Measurements from ENCODE around the gene RNF20.
A peak's percentile ranks its signal among the peaks of the same experiment; 100 is the strongest.

RNF20 gene

GRCh38 chr9:101593345-101593744 is 59.7 kb downstream of the RNF20 start:
- TF ChIP-seq, protein P1, sequence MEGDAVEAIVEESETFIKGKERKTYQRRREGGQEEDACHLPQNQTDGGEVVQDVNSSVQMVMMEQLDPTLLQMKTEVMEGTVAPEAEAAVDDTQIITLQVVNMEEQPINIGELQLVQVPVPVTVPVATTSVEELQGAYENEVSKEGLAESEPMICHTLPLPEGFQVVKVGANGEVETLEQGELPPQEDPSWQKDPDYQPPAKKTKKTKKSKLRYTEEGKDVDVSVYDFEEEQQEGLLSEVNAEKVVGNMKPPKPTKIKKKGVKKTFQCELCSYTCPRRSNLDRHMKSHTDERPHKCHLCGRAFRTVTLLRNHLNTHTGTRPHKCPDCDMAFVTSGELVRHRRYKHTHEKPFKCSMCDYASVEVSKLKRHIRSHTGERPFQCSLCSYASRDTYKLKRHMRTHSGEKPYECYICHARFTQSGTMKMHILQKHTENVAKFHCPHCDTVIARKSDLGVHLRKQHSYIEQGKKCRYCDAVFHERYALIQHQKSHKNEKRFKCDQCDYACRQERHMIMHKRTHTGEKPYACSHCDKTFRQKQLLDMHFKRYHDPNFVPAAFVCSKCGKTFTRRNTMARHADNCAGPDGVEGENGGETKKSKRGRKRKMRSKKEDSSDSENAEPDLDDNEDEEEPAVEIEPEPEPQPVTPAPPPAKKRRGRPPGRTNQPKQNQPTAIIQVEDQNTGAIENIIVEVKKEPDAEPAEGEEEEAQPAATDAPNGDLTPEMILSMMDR (IDR thresholded peaks at IDR 0.05; ENCODE audit: unreplicated experiment in 3 of 3), result no peak
- Mint-ChIP-seq H3K4me3 (no peak overlapping the region), H3K27me3 (ENCODE audit: low read depth) (peaks cover 4% of the 10 kb centered on the region), H3K9me3 (no peaks in the 10 kb centered on the region), H3K27ac (no peak overlapping the region), H3K4me1 (peaks cover 11% of the 10 kb centered on the region), H3K36me3 (ENCODE audit: low read depth) (no peaks in the 10 kb centered on the region)

DNA sequence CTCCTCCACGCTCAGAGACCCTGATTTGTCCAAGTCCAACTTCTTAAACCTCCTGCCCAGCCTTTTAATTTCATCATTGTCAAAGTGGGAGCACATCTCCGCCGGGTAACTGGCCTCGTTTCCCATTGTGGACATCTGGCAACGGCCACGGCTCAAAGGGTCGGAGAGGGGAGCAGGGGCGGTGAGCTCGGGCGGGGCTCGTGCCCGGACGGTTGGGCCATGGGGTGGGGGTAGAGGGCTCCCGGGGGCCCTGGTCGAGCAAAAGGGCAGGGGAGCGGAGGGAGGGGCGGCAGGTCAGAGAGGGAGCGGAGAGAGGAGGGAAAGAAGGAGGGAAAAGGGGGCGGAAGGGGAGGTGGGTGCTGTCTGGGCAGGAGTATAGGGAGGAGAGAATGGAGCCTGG is 61.1 kb downstream of the RNF20 start, which contains the start of gene PPP3R2:
PPP3R2 (minus strand) TSS at position 174 of the 400 bp plus-strand sequence; CDS start at position 126, 48 bp downstream.
- Mint-ChIP-seq H3K4me1 (peaks cover 11% of the 10 kb centered on the region), H3K27me3 (ENCODE audit: low read depth) (peaks cover 4% of the 10 kb centered on the region), H3K9me3 (no peaks in the 10 kb centered on the region), H3K4me3 (no peak within 1 kb of the TSS), H3K27ac (peak within 1 kb of the TSS in 2 of 3 experiments; percentile 80 to 96), H3K36me3 (ENCODE audit: low read depth) (no peaks in the 10 kb centered on the region)
- TF ChIP-seq, protein P1 (IDR thresholded peaks at IDR 0.05; ENCODE audit: unreplicated experiment in 3 of 3), result no peak

GRCh38 chr9:101601904-101602765 is 68.5 kb downstream of the RNF20 start:
- Mint-ChIP-seq H3K36me3 (ENCODE audit: low read depth) (no peaks in the 10 kb centered on the region), H3K9me3 (no peaks in the 10 kb centered on the region), H3K27me3 (ENCODE audit: low read depth) (no peaks in the 10 kb centered on the region), H3K4me3 (no peak overlapping the region), H3K27ac (peak overlapping the region in 1 of 3 experiments; percentile 52), H3K4me1 (peaks cover 6% of the 10 kb centered on the region)
- TF ChIP-seq, protein P1 (IDR thresholded peaks at IDR 0.05; ENCODE audit: unreplicated experiment in 3 of 3), result peak; percentile 67 to 78 (median 73)

DNA sequence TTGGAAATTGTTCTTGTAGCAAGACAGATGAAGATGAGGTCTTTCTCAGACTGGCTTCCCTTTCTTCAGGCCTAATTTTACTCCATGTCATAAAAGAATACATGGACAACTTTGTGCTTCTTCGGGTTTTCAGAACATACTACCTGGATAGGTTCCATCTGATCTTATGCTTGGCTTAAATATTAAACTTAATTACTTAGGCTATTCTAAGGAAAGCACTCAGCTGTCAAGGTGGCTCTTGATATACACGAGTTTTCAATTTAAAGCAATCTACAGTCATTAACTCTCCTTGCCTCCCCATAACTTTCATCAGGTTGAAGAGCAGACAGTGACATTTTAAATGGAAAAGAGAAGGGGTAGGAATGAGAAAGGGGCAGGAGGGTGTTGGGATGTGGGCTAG is 70.6 kb downstream of the RNF20 start:
- H3K27me3 Mint-ChIP-seq (ENCODE audit: low read depth), result no peaks in the 10 kb centered on the region
- no peaks in the 10 kb centered on the region for H3K9me3 Mint-ChIP-seq
- H3K27ac Mint-ChIP-seq, result no peak overlapping the region
- H3K36me3 Mint-ChIP-seq (ENCODE audit: low read depth), result no peaks in the 10 kb centered on the region
- H3K4me3 Mint-ChIP-seq, result no peak overlapping the region
- TF ChIP-seq, protein P1 (IDR thresholded peaks at IDR 0.05; ENCODE audit: unreplicated experiment in 3 of 3), result no peak
- H3K4me1 Mint-ChIP-seq, result peaks cover 6% of the 10 kb centered on the region

DNA sequence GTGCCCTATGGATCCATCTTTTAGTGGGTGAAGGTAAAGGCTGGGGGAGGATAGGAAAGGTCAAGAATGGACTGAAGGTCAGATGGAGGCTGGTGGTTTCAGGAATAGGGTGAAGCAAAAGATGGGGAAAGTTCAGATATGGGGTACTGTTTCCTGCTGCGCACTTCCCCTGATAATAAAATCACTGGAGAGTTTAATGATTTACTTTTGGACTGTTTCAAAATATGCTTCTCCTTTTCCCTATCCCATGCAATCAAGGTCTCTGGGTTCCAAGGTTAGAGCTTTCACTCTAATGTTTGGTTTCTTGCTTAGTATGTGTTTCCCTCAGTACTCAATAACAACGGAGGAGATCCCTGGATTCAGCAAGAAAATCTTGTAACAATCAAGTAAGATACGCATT is 71.9 kb downstream of the RNF20 start:
- Mint-ChIP-seq H3K27me3 (ENCODE audit: low read depth) (no peaks in the 10 kb centered on the region), H3K36me3 (ENCODE audit: low read depth) (no peaks in the 10 kb centered on the region), H3K4me1 (peaks cover 6% of the 10 kb centered on the region), H3K4me3 (no peak overlapping the region), H3K9me3 (no peaks in the 10 kb centered on the region), H3K27ac (no peak overlapping the region)
- TF ChIP-seq, protein P1 (IDR thresholded peaks at IDR 0.05; ENCODE audit: unreplicated experiment in 3 of 3), result no peak

Measured in nephron (organoid).